ENCODE data around the gene SPTSSB.

Gene SPTSSB

GRCh38 chr3:161332792-161333191 lies 38.5 kb downstream of the SPTSSB start:
- Mint-ChIP-seq H3K36me3 (ENCODE audit: low read depth) (no peaks in the 10 kb centered on the region), H3K4me3 (no peak overlapping the region), H3K4me1 (no peaks in the 10 kb centered on the region), H3K27me3 (ENCODE audit: low read depth) (no peaks in the 10 kb centered on the region), H3K27ac (no peak overlapping the region), H3K9me3 (no peaks in the 10 kb centered on the region)
- TF ChIP-seq, protein P1, sequence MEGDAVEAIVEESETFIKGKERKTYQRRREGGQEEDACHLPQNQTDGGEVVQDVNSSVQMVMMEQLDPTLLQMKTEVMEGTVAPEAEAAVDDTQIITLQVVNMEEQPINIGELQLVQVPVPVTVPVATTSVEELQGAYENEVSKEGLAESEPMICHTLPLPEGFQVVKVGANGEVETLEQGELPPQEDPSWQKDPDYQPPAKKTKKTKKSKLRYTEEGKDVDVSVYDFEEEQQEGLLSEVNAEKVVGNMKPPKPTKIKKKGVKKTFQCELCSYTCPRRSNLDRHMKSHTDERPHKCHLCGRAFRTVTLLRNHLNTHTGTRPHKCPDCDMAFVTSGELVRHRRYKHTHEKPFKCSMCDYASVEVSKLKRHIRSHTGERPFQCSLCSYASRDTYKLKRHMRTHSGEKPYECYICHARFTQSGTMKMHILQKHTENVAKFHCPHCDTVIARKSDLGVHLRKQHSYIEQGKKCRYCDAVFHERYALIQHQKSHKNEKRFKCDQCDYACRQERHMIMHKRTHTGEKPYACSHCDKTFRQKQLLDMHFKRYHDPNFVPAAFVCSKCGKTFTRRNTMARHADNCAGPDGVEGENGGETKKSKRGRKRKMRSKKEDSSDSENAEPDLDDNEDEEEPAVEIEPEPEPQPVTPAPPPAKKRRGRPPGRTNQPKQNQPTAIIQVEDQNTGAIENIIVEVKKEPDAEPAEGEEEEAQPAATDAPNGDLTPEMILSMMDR (IDR thresholded peaks at IDR 0.05; ENCODE audit: unreplicated experiment in 3 of 3) = no peak

DNA sequence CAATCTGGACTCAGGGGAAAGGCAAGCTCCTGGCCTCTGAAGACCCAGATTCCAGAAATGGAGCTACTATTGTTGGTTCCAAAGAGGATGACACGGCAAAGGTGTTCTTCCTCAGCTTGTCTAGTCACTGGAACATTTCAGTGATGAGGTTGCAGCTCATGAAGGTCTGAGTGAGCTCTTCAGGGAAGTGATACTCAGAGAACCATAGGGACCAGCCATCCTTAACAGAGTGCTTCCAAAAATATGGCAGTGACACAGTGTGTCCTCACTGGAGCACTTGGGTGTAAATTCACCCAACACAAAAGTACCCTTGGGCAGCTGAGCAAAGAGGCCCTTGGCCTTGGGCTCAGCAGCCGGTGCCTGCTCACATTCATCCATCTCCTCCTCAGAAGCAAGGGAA lies 46.3 kb downstream of the SPTSSB start:
- TF ChIP-seq, protein P1 (IDR thresholded peaks at IDR 0.05; ENCODE audit: unreplicated experiment in 3 of 3) = no peak
- Mint-ChIP-seq H3K9me3 (peaks cover 10% of the 10 kb centered on the region), H3K4me3 (no peak overlapping the region), H3K36me3 (ENCODE audit: low read depth) (no peaks in the 10 kb centered on the region), H3K27ac (no peak overlapping the region), H3K4me1 (no peaks in the 10 kb centered on the region), H3K27me3 (ENCODE audit: low read depth) (no peaks in the 10 kb centered on the region)

GRCh38 chr3:161323926-161324621 lies 47.2 kb downstream of the SPTSSB start:
- H3K27ac Mint-ChIP-seq = no peak overlapping the region
- TF ChIP-seq, protein P1 (IDR thresholded peaks at IDR 0.05; ENCODE audit: unreplicated experiment in 3 of 3) = no peak
- no peaks in the 10 kb centered on the region for H3K36me3 Mint-ChIP-seq (ENCODE audit: low read depth)
- H3K27me3 Mint-ChIP-seq (ENCODE audit: low read depth) = no peaks in the 10 kb centered on the region
- H3K4me1 Mint-ChIP-seq = no peaks in the 10 kb centered on the region
- peaks cover 13% of the 10 kb centered on the region for H3K9me3 Mint-ChIP-seq
- no peak overlapping the region for H3K4me3 Mint-ChIP-seq

- H3K9me3 Mint-ChIP-seq = peaks cover 13% of the 10 kb centered on the region
- H3K4me3 Mint-ChIP-seq = no peak overlapping the region
- no peaks in the 10 kb centered on the region for H3K4me1 Mint-ChIP-seq
- no peaks in the 10 kb centered on the region for H3K36me3 Mint-ChIP-seq (ENCODE audit: low read depth)
- H3K27me3 Mint-ChIP-seq (ENCODE audit: low read depth) = no peaks in the 10 kb centered on the region
- TF ChIP-seq, protein P1 (IDR thresholded peaks at IDR 0.05; ENCODE audit: unreplicated experiment in 3 of 3) = no peak
- H3K27ac Mint-ChIP-seq = no peak overlapping the region
These were observed 48.3 kb downstream of the SPTSSB start for GRCh38 chr3:161322781-161323568.

GRCh38 chr3:161320837-161321236 lies 50.5 kb downstream of the SPTSSB start:
- Mint-ChIP-seq H3K4me3 (no peak overlapping the region), H3K4me1 (no peaks in the 10 kb centered on the region), H3K9me3 (peaks cover 13% of the 10 kb centered on the region), H3K27ac (no peak overlapping the region), H3K27me3 (ENCODE audit: low read depth) (no peaks in the 10 kb centered on the region), H3K36me3 (ENCODE audit: low read depth) (no peaks in the 10 kb centered on the region)
- TF ChIP-seq, protein P1 (IDR thresholded peaks at IDR 0.05; ENCODE audit: unreplicated experiment in 3 of 3) = no peak
